Muscle of leg (tissue), 11 donors: Measurements from ENCODE around the gene RNF168. TPM values are rescaled to one million over a fixed set of nuclear protein-coding genes. Genes with fewer than 3 reads are reported as not detected.
"Not testable (repeated sequence)": the region's sequence is repeated elsewhere in the genome, so short reads cannot be mapped to it uniquely, and the experiment has no call there.

Source experiments
- DNase-seq: peaks from one replicate; pipeline ENCODE4 v3.0.0; 2013
- H3K27ac ChIP-seq: one replicate; pipeline ENCODE4 v1.5.1; 2013; ENCODE audit warnings: mild to moderate bottlenecking, low read length, control low read depth
- H3K27me3 ChIP-seq: one replicate; pipeline ENCODE4 v1.6.1; 2013; ENCODE audit warnings: low read length; ENCODE audit not compliant: control insufficient read depth, insufficient read depth
- H3K36me3 ChIP-seq: one replicate; pipeline ENCODE4 v1.6.1; 2013; ENCODE audit warnings: low read length; ENCODE audit not compliant: control insufficient read depth, insufficient read depth
- H3K4me1 ChIP-seq: one replicate; pipeline ENCODE4 v1.6.1; 2013; ENCODE audit warnings: low read length; ENCODE audit not compliant: control insufficient read depth, insufficient read depth
- H3K4me3 ChIP-seq: one replicate; pipeline ENCODE4 v1.5.1; 2013; ENCODE audit warnings: low read length, control low read depth
- H3K9me3 ChIP-seq: replicated peaks from 2 replicates; pipeline ENCODE4 v1.6.1; 2013; ENCODE audit warnings: low read depth, low read length; ENCODE audit not compliant: control insufficient read depth
- WGBS: methylation state at CpG from one replicate; pipeline ENCODE4 v1.1.5; 2013; ENCODE audit warnings: missing lambda C conversion rate; ENCODE audit not compliant: insufficient coverage; 5-methylcytosine and 5-hydroxymethylcytosine counted together
- polyA plus RNA-seq, 8 donors: library from polyadenylated mRNA; unstranded; fragments of 120-200 nt; gene quantifications; one replicate each; pipeline versions ENCODE4 v1.2.1 to v1.2.3, GENCODE V29; 2013; ENCODE audit warnings: inconsistent platforms in 1 of 8, low replicate concordance in 1 of 8; ENCODE audit not compliant: insufficient read length in 8 of 8, insufficient read depth in 1 of 8
- total RNA-seq: library from RNA; stranded (reverse); fragments of 120-200 nt; gene quantifications from one replicate; pipeline ENCODE4 v1.2.4, GENCODE V29; 2013

Gene RNF168
- total and polyA plus RNA-seq, 9 donors = 7.3 to 11.9 (median 9.9) TPM

GRCh38 chr3:196537319-196537984 lies 33.9 kb upstream of the RNF168 start:
- no peaks in the 10 kb centered on the region for H3K4me1 ChIP-seq
- peaks cover 16% of the 10 kb centered on the region for H3K27me3 ChIP-seq
- 66% methylated on average over 7 of the region's 18 CpGs for WGBS
- no peak overlapping the region for H3K4me3 ChIP-seq
- no peaks in the 10 kb centered on the region for H3K36me3 ChIP-seq
- DNase-seq = peak; percentile 31
- no peak overlapping the region for H3K27ac ChIP-seq
- H3K9me3 ChIP-seq = no peaks in the 10 kb centered on the region

GRCh38 chr3:196533260-196533681 lies 29.7 kb upstream of the RNF168 start:
- 29% methylated on average over 10 of the region's 14 CpGs for WGBS

GRCh38 chr3:196531418-196531817 lies 27.9 kb upstream of the RNF168 start:
- no peaks in the 10 kb centered on the region for H3K9me3 ChIP-seq
- WGBS = no CpG with 5 or more reads among the region's 4 CpGs
- peaks cover 3% of the 10 kb centered on the region for H3K4me1 ChIP-seq
- no peak for DNase-seq
- H3K36me3 ChIP-seq = no peaks in the 10 kb centered on the region
- H3K27me3 ChIP-seq = peaks cover 24% of the 10 kb centered on the region
- H3K4me3 ChIP-seq = no peak overlapping the region
- no peak overlapping the region for H3K27ac ChIP-seq

More at GRCh38 chr3:196533260-196533681, 29.7 kb upstream of the RNF168 start:
- Histone ChIP-seq H3K4me3 (no peak overlapping the region), H3K27ac (no peak overlapping the region), H3K36me3 (no peaks in the 10 kb centered on the region), H3K9me3 (no peaks in the 10 kb centered on the region), H3K27me3 (peaks cover 24% of the 10 kb centered on the region), H3K4me1 (peaks cover 3% of the 10 kb centered on the region)
- no peak for DNase-seq

GRCh38 chr3:196528639-196529233 lies 25.2 kb upstream of the RNF168 start:
- H3K4me3 ChIP-seq = peak overlapping the region; percentile 36
- WGBS = 5% methylated on average over 40 of the region's 52 CpGs

DNA sequence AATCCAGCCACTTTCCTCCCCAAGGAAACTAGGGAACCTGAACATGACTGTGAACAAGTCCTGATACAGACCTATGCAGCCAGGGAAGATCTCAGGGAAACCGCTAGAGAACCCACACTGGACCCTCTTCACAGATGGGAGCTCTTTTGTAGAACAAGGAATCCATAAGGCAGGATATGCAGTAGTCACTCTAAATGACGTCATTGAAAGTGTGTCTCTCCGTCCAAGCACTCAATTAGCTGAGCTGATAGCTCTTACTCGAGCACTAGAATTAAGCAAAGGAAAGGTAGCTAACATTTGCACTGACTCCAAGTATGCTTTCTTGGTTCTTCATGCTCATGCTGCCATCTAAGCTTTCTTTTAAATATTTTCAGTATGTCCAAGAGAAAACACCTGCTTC lies 21.6 kb upstream of the RNF168 start:
- peaks cover 4% of the 10 kb centered on the region for H3K27me3 ChIP-seq
- WGBS = 73% methylated on average over 3 of the region's 4 CpGs
- no peak for DNase-seq

More at GRCh38 chr3:196528639-196529233, 25.2 kb upstream of the RNF168 start:
- Histone ChIP-seq H3K27me3 (peaks cover 14% of the 10 kb centered on the region), H3K27ac (no peak overlapping the region), H3K36me3 (no peaks in the 10 kb centered on the region), H3K4me1 (peaks cover 3% of the 10 kb centered on the region), H3K9me3 (no peaks in the 10 kb centered on the region)
- DNase-seq = peak; percentile 77

GRCh38 chr3:196524527-196524926 lies 21.0 kb upstream of the RNF168 start:
- Histone ChIP-seq H3K4me3 (no peak overlapping the region), H3K4me1 (peaks cover 3% of the 10 kb centered on the region), H3K27me3 (peaks cover 4% of the 10 kb centered on the region), H3K27ac (no peak overlapping the region), H3K36me3 (no peaks in the 10 kb centered on the region), H3K9me3 (peaks cover 21% of the 10 kb centered on the region)
- no peak for DNase-seq
- 81% methylated on average over 3 of the region's 5 CpGs for WGBS

More for the DNA sequence above, 21.6 kb upstream of the RNF168 start:
- no peak overlapping the region for H3K27ac ChIP-seq
- H3K4me1 ChIP-seq = peaks cover 3% of the 10 kb centered on the region
- no peak overlapping the region for H3K4me3 ChIP-seq
- no peaks in the 10 kb centered on the region for H3K36me3 ChIP-seq
- peaks cover 14% of the 10 kb centered on the region for H3K9me3 ChIP-seq

DNA sequence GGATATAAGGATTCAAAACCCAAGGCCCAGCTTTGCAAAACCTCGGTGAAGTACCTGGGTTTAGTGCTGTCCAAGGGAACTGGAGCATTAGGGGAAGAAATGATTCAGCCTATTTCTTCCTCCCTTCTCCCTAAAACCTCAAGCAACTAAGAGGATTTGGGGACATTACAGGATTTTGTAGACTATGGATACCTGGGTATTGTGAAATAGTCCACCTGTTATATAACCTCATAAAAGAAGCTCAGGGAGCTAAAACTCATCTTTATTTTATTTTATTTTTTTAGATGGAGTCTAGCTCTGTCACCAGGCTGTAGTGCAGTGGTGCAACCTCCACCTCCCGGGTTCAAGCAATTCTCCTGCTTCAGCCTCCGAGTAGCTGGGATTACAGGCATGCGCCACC lies 20.3 kb upstream of the RNF168 start:
- H3K36me3 ChIP-seq = no peaks in the 10 kb centered on the region
- H3K27ac ChIP-seq = no peak overlapping the region
- no peak for DNase-seq
- no CpG with 5 or more reads among the region's 4 CpGs for WGBS
- H3K27me3 ChIP-seq = peaks cover under 1% of the 10 kb centered on the region
- H3K9me3 ChIP-seq = peaks cover 27% of the 10 kb centered on the region
- no peak overlapping the region for H3K4me3 ChIP-seq
- H3K4me1 ChIP-seq = no peaks in the 10 kb centered on the region

DNA sequence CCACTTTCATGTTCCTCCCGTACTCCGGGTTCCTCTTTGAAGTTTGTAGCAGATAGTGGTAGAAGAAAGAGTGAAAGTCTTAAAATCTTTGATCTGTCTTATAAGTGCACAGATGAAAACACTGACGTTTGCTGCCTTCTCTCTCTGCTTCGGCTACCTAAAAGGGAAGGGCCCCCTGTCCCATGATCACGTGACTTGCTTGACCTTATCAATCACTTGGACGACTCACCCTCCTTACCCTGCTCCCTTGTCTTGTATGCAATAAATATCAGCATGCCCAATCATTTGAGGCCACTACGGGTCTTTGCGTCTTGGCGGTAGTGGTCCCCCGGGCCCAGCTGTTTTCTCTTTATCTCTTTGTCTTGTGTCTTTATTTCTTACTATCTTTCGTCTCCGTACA lies 17.7 kb upstream of the RNF168 start:
- not testable (repeated sequence) for H3K36me3 ChIP-seq, H3K27ac ChIP-seq, DNase-seq, H3K4me1 ChIP-seq, H3K4me3 ChIP-seq, H3K27me3 ChIP-seq
- 92% methylated on average over 7 of the region's 12 CpGs for WGBS
- H3K9me3 ChIP-seq = peaks cover 46% of the 10 kb centered on the region

- no peaks in the 10 kb centered on the region for H3K4me1 ChIP-seq
- H3K4me3 ChIP-seq = no peak overlapping the region
- peaks cover 48% of the 10 kb centered on the region for H3K9me3 ChIP-seq
- no peaks in the 10 kb centered on the region for H3K27me3 ChIP-seq
- WGBS = 80% methylated on average over 3 of the region's 5 CpGs
- no peak overlapping the region for H3K27ac ChIP-seq
- peak; percentile 8 for DNase-seq
- H3K36me3 ChIP-seq = no peaks in the 10 kb centered on the region
These were observed 16.1 kb upstream of the RNF168 start for GRCh38 chr3:196519718-196520082.

GRCh38 chr3:196518966-196519717 lies 15.6 kb upstream of the RNF168 start:
- H3K27me3 ChIP-seq = no peaks in the 10 kb centered on the region
- H3K36me3 ChIP-seq = no peaks in the 10 kb centered on the region
- peak; percentile 9 for DNase-seq
- H3K27ac ChIP-seq = no peak overlapping the region
- peaks cover 48% of the 10 kb centered on the region for H3K9me3 ChIP-seq
- no peak overlapping the region for H3K4me3 ChIP-seq
- no peaks in the 10 kb centered on the region for H3K4me1 ChIP-seq
- 70% methylated on average over 2 of the region's 12 CpGs for WGBS
